ENCODE data around the gene DAP.

- TF ChIP-seq TAF1 (IDR thresholded peaks at IDR 0.05; ENCODE audit: borderline replicate concordance, insufficient read depth, low read length) (no peak), POLR2AphosphoS5 (IDR thresholded peaks at IDR 0.05; ENCODE audit: low read depth, low read length) (no peak)
- TF ChIP-seq, protein P1, sequence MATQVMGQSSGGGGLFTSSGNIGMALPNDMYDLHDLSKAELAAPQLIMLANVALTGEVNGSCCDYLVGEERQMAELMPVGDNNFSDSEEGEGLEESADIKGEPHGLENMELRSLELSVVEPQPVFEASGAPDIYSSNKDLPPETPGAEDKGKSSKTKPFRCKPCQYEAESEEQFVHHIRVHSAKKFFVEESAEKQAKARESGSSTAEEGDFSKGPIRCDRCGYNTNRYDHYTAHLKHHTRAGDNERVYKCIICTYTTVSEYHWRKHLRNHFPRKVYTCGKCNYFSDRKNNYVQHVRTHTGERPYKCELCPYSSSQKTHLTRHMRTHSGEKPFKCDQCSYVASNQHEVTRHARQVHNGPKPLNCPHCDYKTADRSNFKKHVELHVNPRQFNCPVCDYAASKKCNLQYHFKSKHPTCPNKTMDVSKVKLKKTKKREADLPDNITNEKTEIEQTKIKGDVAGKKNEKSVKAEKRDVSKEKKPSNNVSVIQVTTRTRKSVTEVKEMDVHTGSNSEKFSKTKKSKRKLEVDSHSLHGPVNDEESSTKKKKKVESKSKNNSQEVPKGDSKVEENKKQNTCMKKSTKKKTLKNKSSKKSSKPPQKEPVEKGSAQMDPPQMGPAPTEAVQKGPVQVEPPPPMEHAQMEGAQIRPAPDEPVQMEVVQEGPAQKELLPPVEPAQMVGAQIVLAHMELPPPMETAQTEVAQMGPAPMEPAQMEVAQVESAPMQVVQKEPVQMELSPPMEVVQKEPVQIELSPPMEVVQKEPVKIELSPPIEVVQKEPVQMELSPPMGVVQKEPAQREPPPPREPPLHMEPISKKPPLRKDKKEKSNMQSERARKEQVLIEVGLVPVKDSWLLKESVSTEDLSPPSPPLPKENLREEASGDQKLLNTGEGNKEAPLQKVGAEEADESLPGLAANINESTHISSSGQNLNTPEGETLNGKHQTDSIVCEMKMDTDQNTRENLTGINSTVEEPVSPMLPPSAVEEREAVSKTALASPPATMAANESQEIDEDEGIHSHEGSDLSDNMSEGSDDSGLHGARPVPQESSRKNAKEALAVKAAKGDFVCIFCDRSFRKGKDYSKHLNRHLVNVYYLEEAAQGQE (IDR thresholded peaks at IDR 0.05; ENCODE audit: insufficient read depth in 1 of 2, low read depth in 2 of 2, low read length in 2 of 2): no peak
Measured at GRCh38 chr5:10676946-10677345, 84.1 kb downstream of the DAP start.
